HG03378 (cell line): Measurements from ENCODE around the gene DLG3.

ENCODE experiments used
- ATAC-seq: cut with Tn5 transposase; IDR thresholded peaks from one replicate; pipeline ENCODE4 v1.9.1; 2021; ENCODE audit warnings: mild to moderate bottlenecking, moderate library complexity; ENCODE audit not compliant: unreplicated experiment

Gene DLG3

GRCh38 chrX:70476166-70476933, 31.7 kb downstream of the DLG3 start:
- no peak for ATAC-seq

DNA sequence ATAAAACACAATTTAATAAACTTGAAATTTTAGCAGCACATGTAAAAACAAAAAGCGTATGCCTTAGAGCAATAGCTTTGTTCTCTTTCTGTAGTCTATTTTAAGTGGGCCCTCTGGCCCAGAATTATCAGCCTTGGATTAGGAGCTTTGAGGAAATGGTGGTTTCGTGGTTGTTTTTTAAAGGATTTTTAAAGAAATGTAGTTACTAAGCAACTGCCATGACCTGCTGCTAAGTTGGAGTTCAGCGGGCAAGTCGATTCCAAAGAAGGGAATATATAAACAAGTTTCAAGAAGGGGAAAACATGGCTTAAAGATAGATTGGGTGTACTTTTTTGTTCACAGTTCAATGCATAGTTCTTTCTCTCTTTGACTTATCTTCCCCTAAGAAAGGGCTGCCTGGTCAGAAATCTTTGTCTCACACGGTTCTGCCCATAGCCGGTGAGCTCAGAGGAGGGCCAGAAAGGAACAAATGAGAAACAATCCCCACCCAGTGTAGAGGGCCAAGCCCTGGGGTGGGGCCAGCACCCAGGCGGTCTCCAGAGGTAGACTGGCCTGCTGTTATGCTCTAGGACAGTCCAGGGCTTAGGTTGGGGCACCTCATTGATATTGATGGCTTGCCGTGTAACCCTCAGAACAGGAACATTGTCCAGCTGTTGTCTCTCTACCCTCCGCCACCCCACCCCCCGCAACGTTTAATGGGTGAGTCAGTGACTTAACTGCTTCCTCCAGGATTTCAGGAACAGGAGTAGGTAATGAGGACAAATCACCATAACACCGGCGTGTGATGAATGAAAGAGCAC, 32.5 kb downstream of the DLG3 start:
- ATAC-seq = no peak

DNA sequence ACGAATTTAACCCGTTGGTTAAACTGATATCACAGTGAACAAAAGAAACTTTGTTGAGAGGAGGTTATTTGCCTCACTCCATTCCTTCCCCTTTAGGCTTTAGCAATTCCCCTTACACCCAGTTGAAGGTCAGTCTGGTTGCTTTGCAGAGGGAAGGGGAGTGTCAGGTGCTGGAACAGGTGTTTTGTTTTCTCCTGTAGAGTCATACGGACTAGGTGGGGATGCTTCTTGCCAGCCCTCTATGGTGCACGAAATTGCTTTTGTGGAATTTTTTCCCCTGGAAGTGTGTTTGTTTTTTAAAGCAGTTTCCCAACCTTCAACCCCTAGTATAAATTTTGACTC, 33.1 kb downstream of the DLG3 start:
- no peak for ATAC-seq

- no peak for ATAC-seq
Observed at GRCh38 chrX:70478526-70479245, 34.1 kb downstream of the DLG3 start.

- ATAC-seq = no peak
Observed at GRCh38 chrX:70479247-70479921, 34.7 kb downstream of the DLG3 start.

DNA sequence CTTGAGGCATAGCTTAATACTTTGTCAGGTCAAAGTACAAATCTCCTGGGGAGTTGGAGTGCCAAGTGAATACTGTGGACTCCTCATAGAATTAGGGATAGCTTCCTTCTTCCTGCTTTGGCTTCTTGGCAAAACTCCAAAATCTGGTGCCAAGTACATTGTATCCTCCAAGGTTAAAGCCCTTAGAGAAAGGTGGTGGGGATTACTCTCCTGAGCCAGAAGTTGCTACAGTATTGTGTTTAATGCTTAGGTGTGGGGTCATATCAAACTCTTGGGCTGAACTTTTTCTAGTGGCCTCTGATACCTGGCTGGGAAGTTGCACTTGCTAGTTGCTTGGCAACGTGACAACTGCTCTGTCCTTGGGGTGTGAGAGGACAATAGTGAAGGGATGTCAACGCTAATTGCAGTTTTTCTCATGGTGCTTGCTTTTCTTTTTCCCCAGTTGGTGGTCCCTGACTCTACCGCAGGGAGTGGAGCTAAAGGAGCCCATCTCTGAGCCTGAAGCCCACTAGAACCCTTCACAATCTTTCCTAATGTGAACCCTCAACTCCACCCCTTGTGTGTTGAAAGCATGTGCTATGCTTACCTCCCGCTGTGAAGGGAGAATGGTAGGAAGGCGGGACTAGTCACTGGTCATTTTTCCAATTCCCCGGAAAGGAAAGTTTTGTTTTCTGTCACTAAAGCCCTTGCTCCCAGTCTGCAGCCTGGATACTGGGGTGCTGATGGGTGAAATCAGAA, 35.5 kb downstream of the DLG3 start:
- no peak for ATAC-seq

DNA sequence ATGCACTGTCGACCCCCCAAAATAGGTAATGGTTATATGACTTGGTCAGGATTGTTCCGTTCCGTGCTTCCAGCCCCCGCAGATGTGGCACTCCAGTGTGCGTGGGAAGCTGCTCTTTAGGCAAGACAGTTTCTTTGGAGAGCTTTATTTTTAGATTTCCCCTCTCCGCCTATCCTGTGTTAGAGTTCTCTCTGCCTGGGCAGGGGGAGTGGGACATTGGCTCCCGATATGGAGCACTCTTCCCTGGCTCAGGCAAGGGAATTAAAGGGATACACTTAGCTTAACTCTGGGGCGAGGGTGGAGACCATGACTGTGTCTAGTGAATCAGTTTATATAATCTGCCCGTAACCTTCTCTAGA, 36.0 kb downstream of the DLG3 start:
- ATAC-seq = no peak

- no peak for ATAC-seq
Observed at GRCh38 chrX:70481471-70482270, 37.0 kb downstream of the DLG3 start.

- ATAC-seq = no peak
Observed at GRCh38 chrX:70482300-70482699, 37.7 kb downstream of the DLG3 start.

GRCh38 chrX:70485466-70485865, 40.8 kb downstream of the DLG3 start:
- no peak for ATAC-seq

GRCh38 chrX:70488856-70489255, 44.2 kb downstream of the DLG3 start:
- ATAC-seq = no peak

DNA sequence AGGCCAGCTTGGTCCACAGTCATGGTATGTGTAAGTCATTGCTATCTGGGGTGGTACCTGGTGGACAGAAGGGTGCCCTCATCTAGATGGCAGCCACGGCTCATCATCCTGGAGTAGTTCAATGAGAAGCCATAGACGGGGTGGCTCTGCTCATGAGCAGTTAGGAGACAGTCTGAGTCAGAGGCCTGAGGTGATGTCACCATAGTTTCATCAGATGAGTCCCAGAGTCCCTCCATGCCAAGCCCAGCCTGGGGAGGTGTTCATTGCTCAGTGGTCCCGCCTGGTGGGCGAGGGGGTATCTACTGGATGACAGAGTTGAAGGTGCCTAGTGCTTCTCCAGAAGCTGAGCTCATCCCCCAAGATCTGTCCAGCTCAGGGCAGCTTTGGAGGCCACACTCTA, 49.8 kb downstream of the DLG3 start:
- ATAC-seq = no peak

DNA sequence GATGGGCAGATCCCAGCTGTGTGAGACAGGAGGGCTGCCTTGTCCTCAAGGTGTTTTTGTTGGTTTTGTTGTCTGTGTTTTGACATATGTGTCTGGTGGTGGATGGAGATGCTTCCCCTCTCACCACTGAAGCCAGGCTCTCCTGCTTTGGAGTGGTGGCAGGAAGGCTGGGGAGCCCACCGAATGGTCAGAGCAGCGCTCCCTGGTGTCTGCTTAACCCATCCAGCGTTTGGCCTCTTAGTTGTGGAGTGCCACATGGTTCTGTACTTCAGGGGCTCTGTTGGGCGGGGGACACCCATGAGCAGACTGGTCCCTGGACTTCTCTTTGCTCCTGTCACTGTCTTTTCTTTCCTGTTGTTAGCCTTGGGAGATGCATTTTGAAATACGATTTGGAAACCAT, 51.9 kb downstream of the DLG3 start:
- no peak for ATAC-seq

- no peak for ATAC-seq
Observed at GRCh38 chrX:70497026-70497425, 52.4 kb downstream of the DLG3 start.

DNA sequence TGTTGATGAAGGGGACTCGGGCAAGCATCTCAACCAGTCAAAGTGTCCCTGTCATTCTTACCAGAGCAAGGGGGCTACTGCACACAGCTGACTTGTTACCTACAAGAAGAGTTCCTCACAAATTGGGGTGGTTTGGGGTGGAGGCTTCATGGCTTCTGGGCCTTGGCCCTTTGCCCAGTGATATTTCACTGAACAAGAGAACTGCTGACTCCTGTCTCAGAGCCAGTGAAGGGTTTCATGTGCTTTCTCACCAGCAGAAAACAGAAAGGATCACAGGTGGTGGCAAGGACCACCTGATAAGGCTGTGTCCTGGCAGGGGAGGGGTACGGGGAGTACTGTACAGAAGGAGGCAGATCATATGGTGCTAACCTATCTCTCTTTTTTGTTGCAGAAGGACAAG, 53.5 kb downstream of the DLG3 start:
- ATAC-seq = no peak

DNA sequence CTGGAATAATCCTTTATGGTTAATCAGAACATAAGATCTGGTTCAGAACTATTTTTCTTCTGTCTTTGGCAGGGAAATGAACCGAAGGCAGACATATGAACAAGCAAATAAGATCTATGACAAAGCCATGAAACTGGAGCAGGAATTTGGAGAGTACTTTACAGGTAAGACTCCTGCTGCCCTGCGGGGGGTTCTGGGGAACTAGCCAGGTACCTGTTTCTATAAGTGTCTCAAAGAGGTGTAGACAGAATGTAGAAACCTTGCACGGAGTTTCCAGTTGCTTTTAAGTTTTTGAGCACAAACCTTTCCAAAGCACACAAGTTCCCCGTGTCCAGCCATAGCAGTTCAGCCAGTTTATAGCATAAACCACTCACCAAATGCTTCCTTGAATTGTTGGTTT, 56.2 kb downstream of the DLG3 start:
- no peak for ATAC-seq

DNA sequence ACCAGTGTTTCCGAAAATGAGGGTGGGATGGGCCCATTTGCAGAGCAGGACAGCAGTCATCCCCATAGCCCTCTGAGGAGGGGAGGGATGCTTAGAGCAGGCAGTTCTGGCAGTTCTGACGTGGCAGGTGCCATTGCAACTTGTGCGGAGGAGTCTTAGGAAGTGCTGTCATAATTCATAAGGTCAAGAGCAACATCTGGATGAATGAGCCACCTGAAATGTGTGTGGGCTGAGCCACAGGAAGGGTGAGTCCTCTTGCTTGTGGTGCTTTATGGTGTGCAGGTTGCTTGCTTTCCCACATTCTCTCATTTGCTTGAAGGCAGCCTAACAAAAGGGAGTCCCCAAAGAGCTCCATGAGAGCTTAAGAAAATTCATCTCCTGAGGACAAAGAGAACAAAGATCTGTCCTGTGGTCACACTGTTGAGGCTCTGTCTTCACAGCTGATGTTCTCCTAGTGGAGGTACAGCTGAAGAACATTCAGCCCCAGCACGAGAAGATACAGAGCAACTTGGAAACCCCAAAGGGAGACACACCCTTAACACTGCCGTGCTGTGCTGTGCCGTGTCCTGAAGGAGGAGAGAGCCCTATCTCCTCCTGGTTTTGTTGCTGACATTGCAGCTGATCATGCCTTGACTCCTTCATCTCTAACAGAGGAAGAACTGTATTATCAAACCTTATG, 60.3 kb downstream of the DLG3 start:
- no peak for ATAC-seq

DNA sequence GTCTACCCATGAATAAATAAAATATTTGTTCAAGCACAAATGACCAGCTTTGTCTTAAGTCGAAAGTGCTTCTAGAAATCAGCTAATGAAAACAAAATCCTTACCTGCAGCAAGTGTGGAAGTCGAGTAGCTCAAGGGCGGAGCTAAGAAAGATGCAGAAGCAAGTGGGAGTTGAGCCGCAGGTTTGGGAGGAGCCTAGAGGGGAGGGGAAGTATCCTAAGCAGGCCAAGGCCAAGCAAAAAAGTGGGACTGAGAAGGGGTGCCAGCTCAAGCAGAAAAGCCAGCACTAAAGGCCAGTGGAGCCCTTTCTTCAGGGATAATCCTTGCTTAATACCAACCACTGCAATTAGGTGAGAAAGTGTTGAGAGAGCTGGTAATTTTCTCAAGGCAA, 60.8 kb downstream of the DLG3 start:
- no peak for ATAC-seq

GRCh38 chrX:70508296-70508911, 63.8 kb downstream of the DLG3 start:
- ATAC-seq = no peak
